HEK293T (cell line): ENCODE measurements around the gene SUSD1.

ENCODE experiments used
- CTCF ChIA-PET: fragments of 350-600 bp; formaldehyde crosslinking; extraction: SDS; loops from one replicate; lab custom pipeline; 2021; ENCODE audit warnings: antibody characterized with exemption, inconsistent platforms; lab: Yijun Ruan, JAX
- POLR2A ChIA-PET: fragments of 350-600 bp; formaldehyde crosslinking; extraction: SDS; loops from one replicate; lab custom pipeline; 2020; ENCODE audit warnings: antibody characterized with exemption, inconsistent platforms; lab: Yijun Ruan, JAX
- DNase-seq: peaks from one replicate; pipeline ENCODE4 v3.0.0; 2012; ENCODE audit warnings: mixed read lengths; ENCODE audit errors: extremely low spot score
- ARNT ChIP-seq: fragments of 450-650 bp; IDR thresholded peaks from 2 replicates; pipeline ENCODE4 v1.6.1; 2017; ENCODE audit warnings: mild to moderate bottlenecking
- BHLHE40 ChIP-seq: fragments of 450-650 bp; IDR thresholded peaks from 2 replicates; pipeline ENCODE4 v1.6.1; 2016; ENCODE audit warnings: mild to moderate bottlenecking, moderate library complexity, borderline replicate concordance
- CTBP1 ChIP-seq: fragments of 450-650 bp; IDR thresholded peaks from 2 replicates; pipeline ENCODE4 v1.6.1; 2016; ENCODE audit warnings: borderline replicate concordance
- ELF4 ChIP-seq: fragments of 450-650 bp; IDR thresholded peaks from 2 replicates; pipeline ENCODE4 v1.6.1; 2017; ENCODE audit warnings: antibody characterized with exemption
- FOXA1 ChIP-seq: fragments of 450-650 bp; IDR thresholded peaks from 2 replicates; pipeline ENCODE4 v1.6.1; 2016; ENCODE audit warnings: mild to moderate bottlenecking
- FOXK2 ChIP-seq: fragments of 450-650 bp; IDR thresholded peaks from 2 replicates; pipeline ENCODE4 v1.6.1; 2016; ENCODE audit warnings: mild to moderate bottlenecking
- FOXM1 ChIP-seq: fragments of 450-650 bp; IDR thresholded peaks from 2 replicates; pipeline ENCODE4 v1.6.1; 2017; ENCODE audit warnings: mild to moderate bottlenecking, borderline replicate concordance
- HDGF ChIP-seq: fragments of 450-650 bp; IDR thresholded peaks from 2 replicates; pipeline ENCODE4 v1.6.1; 2017; ENCODE audit warnings: antibody characterized with exemption, borderline replicate concordance
- L3MBTL2 ChIP-seq: fragments of 450-650 bp; conservative IDR thresholded peaks from 2 replicates; pipeline ENCODE4 v1.6.1; 2016; ENCODE audit warnings: mild to moderate bottlenecking
- LEF1 ChIP-seq: fragments of 450-650 bp; IDR thresholded peaks from 2 replicates; pipeline ENCODE4 v1.6.1; 2017; ENCODE audit warnings: mild to moderate bottlenecking, borderline replicate concordance
- NFRKB ChIP-seq: fragments of 450-650 bp; IDR thresholded peaks from 2 replicates; pipeline ENCODE4 v1.6.1; 2016; ENCODE audit warnings: mild to moderate bottlenecking, moderate library complexity
- SP1 ChIP-seq: fragments of 450-650 bp; IDR thresholded peaks from 2 replicates; pipeline ENCODE4 v1.6.1; 2017
- SUZ12 ChIP-seq: fragments of 450-650 bp; IDR thresholded peaks from 2 replicates; pipeline ENCODE4 v1.6.1; 2016; ENCODE audit warnings: mild to moderate bottlenecking
- TARDBP ChIP-seq: fragments of 450-650 bp; IDR thresholded peaks from 2 replicates; pipeline ENCODE4 v1.6.1; 2016
- ZNF384 ChIP-seq: fragments of 450-650 bp; IDR thresholded peaks from 2 replicates; pipeline ENCODE4 v1.6.1; 2016
- TF ChIP-seq, protein P1 (sequence below): fragments of 450-650 bp; IDR thresholded peaks from 2 replicates; pipeline ENCODE4 v1.6.1; 2016

The SUSD1 gene

DNA sequence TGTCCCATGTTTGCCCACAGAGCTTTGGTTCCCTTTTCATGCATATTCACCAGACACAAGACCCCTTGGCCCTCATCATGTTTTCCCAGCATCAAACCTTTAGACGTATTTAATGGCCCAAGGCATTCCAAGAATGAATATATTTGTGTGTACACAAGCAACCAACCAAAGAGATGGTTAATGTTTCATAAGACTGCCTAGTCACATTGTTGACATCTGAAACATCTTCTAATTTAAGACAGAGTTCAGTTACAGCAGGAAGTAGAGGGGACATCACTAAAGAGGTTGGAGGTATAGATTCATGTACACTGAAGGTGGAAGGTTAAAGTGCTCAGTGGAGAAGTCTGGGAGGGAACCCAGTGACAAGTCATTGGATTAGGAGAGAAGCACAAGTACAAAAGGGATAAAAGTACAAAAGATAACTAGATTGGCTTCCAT, 49.1 kb downstream of the SUSD1 start:
- TF ChIP-seq NFRKB: no peak
- no peak for TF ChIP-seq HDGF
- no peak for TF ChIP-seq FOXA1
- no peak for TF ChIP-seq ARNT
- no peak for TF ChIP-seq LEF1
- no peak for TF ChIP-seq TARDBP
- no peak for TF ChIP-seq FOXM1
- TF ChIP-seq FOXK2: no peak
- TF ChIP-seq SUZ12: no peak
- TF ChIP-seq SP1: no peak
- TF ChIP-seq ZNF384: no peak
- no peak for TF ChIP-seq ELF4
- TF ChIP-seq CTBP1: no peak
- ChIA-PET POLR2A (no interaction called here), CTCF (interaction anchor here (0.7 kb wide), 1 partner anchor 27 kb away, joined by 3 read pairs; no protein-coding TSS in a partner anchor)
- no peak for DNase-seq

DNA sequence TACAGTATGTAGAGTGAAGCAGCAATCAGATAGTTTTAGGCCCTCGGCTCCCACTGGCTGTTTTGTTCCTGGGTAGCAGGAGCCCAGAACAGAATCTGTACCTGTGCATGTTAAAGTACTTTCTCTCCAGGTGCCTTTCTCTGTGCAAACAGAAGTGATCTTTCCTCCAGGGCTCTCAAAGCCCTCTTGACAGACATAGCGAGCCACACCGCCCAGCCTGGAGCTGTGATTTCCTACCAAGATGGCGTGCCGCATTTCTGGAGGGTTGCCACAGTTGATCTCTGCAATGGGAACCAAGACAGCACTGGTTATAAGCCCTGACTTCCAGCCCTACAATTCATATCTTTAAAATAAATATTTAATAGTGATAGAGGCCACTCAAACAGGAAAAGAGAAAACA, 50.9 kb downstream of the SUSD1 start:
- ChIA-PET CTCF (no interaction called here), POLR2A (no interaction called here)
- DNase-seq: no peak
- TF ChIP-seq SP1 (no peak), ELF4 (no peak), L3MBTL2 (no peak), SUZ12 (no peak), BHLHE40 (no peak), LEF1 (no peak)
- TF ChIP-seq, protein P1, sequence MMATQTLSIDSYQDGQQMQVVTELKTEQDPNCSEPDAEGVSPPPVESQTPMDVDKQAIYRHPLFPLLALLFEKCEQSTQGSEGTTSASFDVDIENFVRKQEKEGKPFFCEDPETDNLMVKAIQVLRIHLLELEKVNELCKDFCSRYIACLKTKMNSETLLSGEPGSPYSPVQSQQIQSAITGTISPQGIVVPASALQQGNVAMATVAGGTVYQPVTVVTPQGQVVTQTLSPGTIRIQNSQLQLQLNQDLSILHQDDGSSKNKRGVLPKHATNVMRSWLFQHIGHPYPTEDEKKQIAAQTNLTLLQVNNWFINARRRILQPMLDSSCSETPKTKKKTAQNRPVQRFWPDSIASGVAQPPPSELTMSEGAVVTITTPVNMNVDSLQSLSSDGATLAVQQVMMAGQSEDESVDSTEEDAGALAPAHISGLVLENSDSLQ: no peak

DNA sequence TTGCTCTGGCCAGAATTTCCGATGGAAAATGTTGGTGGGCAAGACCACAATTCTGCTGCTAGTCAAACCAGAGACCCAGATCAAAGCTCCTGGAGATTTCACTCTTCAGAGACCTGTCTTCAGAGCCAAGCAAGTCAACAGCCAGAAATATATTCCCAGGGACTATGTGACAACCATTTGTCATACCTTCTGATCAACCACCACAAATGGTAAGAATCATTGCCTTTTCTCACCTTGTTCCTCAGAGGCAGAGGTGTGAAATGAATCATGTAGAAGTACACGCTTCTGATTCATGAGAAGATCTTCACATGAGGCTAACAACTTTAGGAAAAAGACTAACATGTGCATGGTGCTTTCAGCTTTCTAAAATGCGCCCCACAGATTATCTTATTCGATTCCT, 53.5 kb downstream of the SUSD1 start:
- TF ChIP-seq FOXA1 (no peak), TARDBP (no peak), BHLHE40 (no peak), LEF1 (no peak), SUZ12 (no peak), ZNF384 (no peak), FOXM1 (no peak), NFRKB (no peak), ELF4 (no peak), CTBP1 (no peak), L3MBTL2 (no peak)
- TF ChIP-seq, protein P1: no peak
- ChIA-PET CTCF (no interaction called here), POLR2A (no interaction called here)
- no peak for DNase-seq

DNA sequence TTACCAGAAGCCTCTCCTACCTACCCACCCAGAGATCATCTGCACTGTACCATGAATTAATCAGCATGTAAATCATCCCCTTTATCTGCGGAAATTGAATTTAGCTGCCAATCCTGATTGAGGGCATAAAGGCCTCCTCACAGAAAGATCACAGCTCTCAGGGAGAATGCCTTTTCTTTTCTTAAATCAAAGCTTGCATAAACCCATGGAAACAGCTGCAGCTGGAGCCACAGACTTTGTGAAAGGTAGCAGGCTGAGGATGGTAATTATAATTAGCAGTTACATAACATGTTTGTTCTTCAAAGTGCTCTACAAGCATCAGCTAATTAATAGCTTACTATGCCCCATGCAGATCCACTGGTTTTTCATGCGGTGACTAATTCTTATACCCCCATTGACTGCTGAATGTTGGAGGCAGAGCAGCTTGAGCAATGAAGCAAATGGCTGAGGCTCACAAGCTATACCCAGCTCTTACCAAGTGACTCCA, 54.6 kb downstream of the SUSD1 start:
- POLR2A ChIA-PET: no interaction called here
- TF ChIP-seq SP1 (no peak), NFRKB (no peak), LEF1 (no peak), ARNT (no peak), SUZ12 (no peak), HDGF (no peak), FOXA1 (no peak), ELF4 (no peak), TARDBP (no peak), ZNF384 (no peak), L3MBTL2 (no peak), FOXM1 (no peak)
- TF ChIP-seq, protein P1: no peak
- CTCF ChIA-PET: no interaction called here
- DNase-seq: no peak

DNA sequence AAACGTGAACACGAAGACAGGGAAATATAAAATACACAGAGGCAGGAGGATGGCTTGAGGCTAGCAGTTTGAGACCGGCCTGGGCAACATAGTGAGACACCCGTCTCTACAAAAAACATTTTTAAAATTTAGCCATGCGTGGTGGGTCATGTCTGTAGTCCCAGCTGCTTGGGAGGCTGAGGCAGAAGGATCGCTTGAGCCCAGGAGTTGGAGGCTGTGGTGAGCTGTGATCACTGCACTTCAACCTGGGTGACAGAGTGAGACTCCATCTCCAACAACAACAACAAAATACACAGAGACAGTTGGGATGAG, 55.1 kb downstream of the SUSD1 start:
- DNase-seq: no peak
- POLR2A ChIA-PET: no interaction called here
- CTCF ChIA-PET: no interaction called here
- TF ChIP-seq SUZ12 (no peak), TARDBP (no peak), BHLHE40 (no peak), L3MBTL2 (no peak), ZNF384 (no peak), LEF1 (no peak), FOXM1 (no peak), ARNT (no peak), NFRKB (no peak), HDGF (no peak), SP1 (no peak), CTBP1 (no peak), ELF4 (no peak), FOXK2 (no peak), FOXA1 (no peak)
- TF ChIP-seq, protein P1: no peak

DNA sequence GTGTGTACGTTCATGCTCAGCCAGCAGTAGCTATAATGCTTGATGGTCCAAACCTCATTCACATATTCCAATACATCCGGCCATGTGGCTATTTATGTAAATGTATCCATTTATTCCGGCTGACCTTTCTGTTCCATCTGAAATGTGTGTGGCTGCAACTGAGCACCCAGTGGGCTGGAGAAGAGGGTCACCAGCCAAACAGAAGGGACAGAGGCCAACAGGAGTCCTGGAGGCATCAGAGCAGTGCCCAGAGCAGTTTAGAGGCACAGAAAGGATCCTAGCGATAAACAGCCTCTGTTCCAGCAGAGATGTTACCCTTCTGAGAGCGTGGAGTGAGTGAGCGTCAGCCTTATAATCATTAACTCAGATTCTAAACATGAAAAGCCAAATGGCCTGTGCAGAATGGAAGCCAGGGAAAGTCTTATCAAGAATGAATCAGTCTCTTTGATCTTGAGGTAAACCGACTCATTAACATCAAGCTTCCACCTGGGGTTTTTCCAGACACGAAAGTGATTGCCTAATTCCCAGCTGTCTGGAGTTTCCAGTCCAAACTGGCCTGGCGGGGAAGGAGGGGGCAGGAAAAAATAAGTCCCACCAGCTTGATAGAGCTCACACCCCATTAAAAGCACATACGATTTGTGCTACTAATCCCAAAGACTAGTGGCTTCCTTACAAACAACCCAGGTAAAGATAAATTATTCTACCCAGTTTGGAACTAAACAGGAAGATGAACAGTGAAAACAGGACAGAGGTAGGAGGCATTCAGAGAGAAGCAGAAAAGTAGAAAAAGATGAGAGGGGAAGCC, 55.7 kb downstream of the SUSD1 start:
- CTCF ChIA-PET: no interaction called here
- no peak for TF ChIP-seq NFRKB
- TF ChIP-seq L3MBTL2: no peak
- no peak for TF ChIP-seq SP1
- no peak for TF ChIP-seq SUZ12
- TF ChIP-seq, protein P1: no peak
- TF ChIP-seq HDGF: no peak
- TF ChIP-seq ARNT: no peak
- no peak for TF ChIP-seq FOXK2
- no peak for TF ChIP-seq FOXM1
- no peak for TF ChIP-seq ZNF384
- no peak for TF ChIP-seq ELF4
- no peak for TF ChIP-seq CTBP1
- TF ChIP-seq TARDBP: no peak
- no peak for TF ChIP-seq BHLHE40
- no peak for TF ChIP-seq LEF1
- no peak for TF ChIP-seq FOXA1
- no peak for DNase-seq
- POLR2A ChIA-PET: no interaction called here
